H1 (cell line): Measurements from ENCODE around the gene TTC22. TPM values are rescaled to one million over a fixed set of nuclear protein-coding genes. Genes with fewer than 3 reads are reported as not detected.

Source experiments
- CTCF ChIA-PET: fragments of 300-600 bp; sonication (Branson Sonifier 250); formaldehyde crosslinking; loops from one replicate; lab custom pipeline; 2021; ENCODE audit not compliant: partially characterized antibody; lab: Charles Lee
- POLR2A ChIA-PET: fragments of 300-600 bp; sonication (Branson Sonifier 250); formaldehyde crosslinking; loops from one replicate; lab custom pipeline; 2021; ENCODE audit warnings: inconsistent platforms; ENCODE audit not compliant: partially characterized antibody; lab: Charles Lee
- DNase-seq, 2 experiments: peaks; one replicate each; pipeline versions ENCODE4 v3.0.0 to v3.0.0-alpha.2; 2010 to 2022; ENCODE audit warnings: low spot score in 2 of 2, low read depth in 1 of 2, mixed read lengths in 1 of 2
- FAIRE-seq: peaks from 2 replicates; lab custom pipeline; 2011; peaks lifted over from hg19 to GRCh38; lab: Jason Lieb, UNC
- H2AFZ ChIP-seq: 2 replicates; pipeline ENCODE4 v1.8.1; 2012; ENCODE audit warnings: low read length, inconsistent platforms
- H2AK5ac ChIP-seq: 2 replicates; pipeline ENCODE4 v1.6.1; 2013; ENCODE audit warnings: low read depth, low read length
- H2BK120ac ChIP-seq: replicated peaks from 2 replicates; pipeline ENCODE3; 2013; ENCODE audit warnings: low read depth, low read length, inconsistent platforms
- H2BK12ac ChIP-seq: 2 replicates; pipeline ENCODE4 v1.6.1; 2013; ENCODE audit warnings: low read depth, low read length
- H2BK15ac ChIP-seq: 2 replicates; pipeline ENCODE4 v1.6.1; 2013; ENCODE audit warnings: low read length
- H2BK20ac ChIP-seq: 2 replicates; pipeline ENCODE4 v1.6.1; 2013; ENCODE audit warnings: low read length
- H2BK5ac ChIP-seq: 2 replicates; pipeline ENCODE4 v1.6.1; 2013; ENCODE audit warnings: low read depth, low read length
- H3K14ac ChIP-seq: 2 replicates; pipeline ENCODE4 v1.6.1; 2013; ENCODE audit warnings: inconsistent platforms; ENCODE audit not compliant: insufficient read length
- H3K18ac ChIP-seq: 2 replicates; pipeline ENCODE4 v1.6.1; 2013; ENCODE audit warnings: low read length; ENCODE audit errors: extremely low read depth
- H3K23ac ChIP-seq: 2 replicates; pipeline ENCODE4 v1.6.1; 2013; ENCODE audit warnings: inconsistent platforms; ENCODE audit not compliant: insufficient read length
- H3K23me2 ChIP-seq: 2 replicates; pipeline ENCODE4 v1.6.1; 2013; ENCODE audit warnings: low read depth, low read length
- H3K27ac ChIP-seq: 2 replicates; pipeline ENCODE4 v1.6.1; 2011; ENCODE audit warnings: low read depth, low read length, inconsistent platforms
- H3K27me3 ChIP-seq, 4 experiments: replicated peaks in 1 of 4; 1 replicate in 1 of 4; 2 replicates in 3 of 4; pipeline versions ENCODE4 v1.6.1 to v1.8.1; 2011 to 2013; ENCODE audit warnings: low read length in 3 of 4, mild to moderate bottlenecking in 3 of 4, inconsistent platforms in 2 of 4, mixed read lengths in 2 of 4, moderate library complexity in 1 of 4; ENCODE audit not compliant: control insufficient read depth in 3 of 4, insufficient read depth in 3 of 4; ENCODE audit errors: extremely low read depth in 1 of 4
- H3K36me3 ChIP-seq, 4 experiments: 2 replicates each; pipeline versions ENCODE4 v1.6.1 to v1.8.1; 2011 to 2013; ENCODE audit warnings: mild to moderate bottlenecking in 4 of 4, low read length in 3 of 4, moderate library complexity in 2 of 4, control low read depth in 1 of 4, inconsistent platforms in 1 of 4; ENCODE audit not compliant: insufficient read depth in 4 of 4, control insufficient read depth in 2 of 4
- H3K4ac ChIP-seq: replicated peaks from 2 replicates; pipeline ENCODE3; 2013; ENCODE audit warnings: low read length, low read depth, mixed read lengths, inconsistent platforms; ENCODE audit not compliant: insufficient read length
- H3K4me1 ChIP-seq, 4 experiments: replicated peaks in 1 of 4; 1 replicate in 1 of 4; 2 replicates in 3 of 4; pipeline versions ENCODE4 v1.6.1 to v1.8.1; 2011 to 2013; ENCODE audit warnings: low read length in 3 of 4, inconsistent platforms in 2 of 4, mixed read lengths in 1 of 4; ENCODE audit not compliant: insufficient read depth in 4 of 4, control insufficient read depth in 3 of 4
- H3K4me2 ChIP-seq, 2 experiments: 2 replicates each; pipeline versions ENCODE4 v1.6.1 to v1.8.1; 2011 to 2013; ENCODE audit warnings: low read depth in 2 of 2, low read length in 2 of 2, control low read depth in 1 of 2, inconsistent platforms in 1 of 2, mild to moderate bottlenecking in 1 of 2; ENCODE audit not compliant: insufficient read depth in 1 of 2
- H3K4me3 ChIP-seq, 4 experiments: fragments of 200-600, 300-600 bp in 1 of 4; sonication (generic), shearing (Covaris generic), sonication (Bioruptor Twin) in 1 of 4; 2 replicates each; pipeline versions ENCODE4 v1.5.1 to v1.8.1; 2011 to 2016; ENCODE audit warnings: low read length in 4 of 4, low read depth in 3 of 4, control low read depth in 2 of 4, inconsistent platforms in 2 of 4, mild to moderate bottlenecking in 2 of 4, mixed read lengths in 1 of 4, moderate library complexity in 1 of 4; ENCODE audit not compliant: insufficient read depth in 2 of 4; ENCODE audit errors: extremely low read depth in 1 of 4
- H3K56ac ChIP-seq: replicated peaks from 2 replicates; pipeline ENCODE3; 2013; ENCODE audit warnings: low read depth, mild to moderate bottlenecking, mixed read lengths, low read length, inconsistent platforms; ENCODE audit not compliant: insufficient read length
- H3K79me1 ChIP-seq: 2 replicates; pipeline ENCODE4 v1.6.1; 2013; ENCODE audit warnings: low read depth, low read length, control low read depth
- H3K79me2 ChIP-seq, 2 experiments: 2 replicates each; pipeline versions ENCODE4 v1.6.1 to v1.8.1; 2012 to 2013; ENCODE audit warnings: low read length in 2 of 2, mild to moderate bottlenecking in 2 of 2, inconsistent platforms in 1 of 2; ENCODE audit not compliant: insufficient read depth in 2 of 2, control insufficient read depth in 1 of 2
- H3K9ac ChIP-seq, 4 experiments: replicated peaks in 1 of 4; 1 replicate in 1 of 4; 2 replicates in 3 of 4; pipeline versions ENCODE4 v1.6.1 to v1.8.1; 2011 to 2013; ENCODE audit warnings: low read depth in 3 of 4, low read length in 3 of 4, control low read depth in 2 of 4, mild to moderate bottlenecking in 2 of 4, moderate library complexity in 2 of 4, inconsistent platforms in 1 of 4; ENCODE audit errors: extremely low read depth in 1 of 4
- H3K9me3 ChIP-seq, 2 experiments: 2 replicates each; pipeline versions ENCODE4 v1.6.1 to v1.8.1; 2012 to 2013; ENCODE audit warnings: mild to moderate bottlenecking in 2 of 2, moderate library complexity in 2 of 2, control low read depth in 1 of 2, inconsistent platforms in 1 of 2, low read depth in 1 of 2, low read length in 1 of 2, mixed read lengths in 1 of 2; ENCODE audit not compliant: insufficient read depth in 2 of 2
- H4K20me1 ChIP-seq, 2 experiments: replicated peaks in 1 of 2; 2 replicates each; pipeline versions ENCODE3 to v1.8.1; 2011 to 2013; ENCODE audit warnings: inconsistent platforms in 2 of 2, low read length in 2 of 2, mild to moderate bottlenecking in 1 of 2; ENCODE audit not compliant: insufficient read depth in 2 of 2, control insufficient read depth in 1 of 2
- H4K5ac ChIP-seq: 2 replicates; pipeline ENCODE4 v1.6.1; 2013; ENCODE audit warnings: low read length, low read depth, mixed read lengths, inconsistent platforms; ENCODE audit not compliant: insufficient read length
- H4K8ac ChIP-seq: 2 replicates; pipeline ENCODE4 v1.8.0; 2013; ENCODE audit warnings: mild to moderate bottlenecking, moderate library complexity, low read length, inconsistent platforms; ENCODE audit not compliant: insufficient read depth; ENCODE audit errors: extremely low read depth
- H4K91ac ChIP-seq: replicated peaks from 2 replicates; pipeline ENCODE3; 2013; ENCODE audit warnings: low read length, mixed read lengths, inconsistent platforms; ENCODE audit not compliant: insufficient read length
- BACH1 ChIP-seq: IDR thresholded peaks from 2 replicates; pipeline ENCODE4 v1.6.1; 2012; ENCODE audit warnings: low read length, improper control_type of control experiment
- BCL11A ChIP-seq, 2 experiments: IDR thresholded peaks; one replicate each; pipeline ENCODE4 v1.6.1; 2011; ENCODE audit warnings: low read depth in 2 of 2, low read length in 2 of 2, mild to moderate bottlenecking in 2 of 2
- CTCF ChIP-seq, 3 experiments: IDR thresholded peaks; 1 replicate in 2 of 3; 2 replicates in 1 of 3; pipeline versions ENCODE4 v1.5.1 to v1.6.1; 2011; ENCODE audit warnings: low read length in 3 of 3, mild to moderate bottlenecking in 3 of 3, inconsistent platforms in 2 of 3, low read depth in 1 of 3, moderate library complexity in 1 of 3; ENCODE audit not compliant: insufficient read depth in 1 of 3; ENCODE audit errors: control extremely low read depth in 1 of 3
- GABPA ChIP-seq: IDR thresholded peaks from 2 replicates; pipeline ENCODE4 v1.6.1; 2011; ENCODE audit warnings: mild to moderate bottlenecking, low read length, moderate library complexity, borderline replicate concordance; ENCODE audit not compliant: insufficient read depth
- MAFK ChIP-seq: IDR thresholded peaks from 2 replicates; pipeline ENCODE4 v1.6.1; 2012; ENCODE audit warnings: low read depth, mild to moderate bottlenecking, improper control_type of control experiment, low read length
- NRF1 ChIP-seq: IDR thresholded peaks from 2 replicates; pipeline ENCODE4 v1.6.1; 2011; ENCODE audit warnings: mild to moderate bottlenecking, low read depth, low read length, improper control_type of control experiment
- RNF2 ChIP-seq: fragments of 200-900, 300-1000 bp; sonication (generic); IDR thresholded peaks from 2 replicates; pipeline ENCODE4 v1.7.1; 2016; ENCODE audit warnings: borderline replicate concordance, low read depth, mild to moderate bottlenecking, antibody characterized with exemption, low read length; ENCODE audit not compliant: poor library complexity, severe bottlenecking; ENCODE audit errors: missing control alignments
- SUZ12 ChIP-seq: fragments of 200-600 bp; sonication (generic); IDR thresholded peaks from 2 replicates; pipeline ENCODE4 v1.6.1; 2012; ENCODE audit warnings: mild to moderate bottlenecking, inconsistent platforms, low read length, moderate library complexity, mixed read lengths
- TAF1 ChIP-seq: IDR thresholded peaks from 2 replicates; pipeline ENCODE4 v1.6.1; 2011; ENCODE audit warnings: mild to moderate bottlenecking, low read depth, low read length
- WGBS, 2 experiments: shearing (Covaris generic) in 1 of 2; methylation state at CpG; one replicate each; pipeline versions ENCODE4 v1.1.6 to v1.1.7; 2013 to 2015; ENCODE audit warnings: low lambda C conversion rate in 2 of 2, mixed read lengths in 2 of 2, inconsistent platforms in 1 of 2, low coverage in 1 of 2, missing lambda C conversion rate in 1 of 2; ENCODE audit not compliant: insufficient replicate concordance in 2 of 2, insufficient coverage in 1 of 2, insufficient read length in 1 of 2; ENCODE audit errors: extremely low coverage in 1 of 2, missing lambda C conversion rate in 1 of 2; 5-methylcytosine and 5-hydroxymethylcytosine counted together
- polyA plus RNA-seq, 7 experiments: library from polyadenylated mRNA; depleted of rRNA in 3 of 7; stranded (reverse) in 5 of 7; unstranded in 2 of 7; fragments of >200 nt in 5 of 7; fragments of 200-250 nt in 2 of 7; gene quantifications; 1 replicate in 5 of 7; 2 replicates in 1 of 7; 4 replicates in 1 of 7; pipeline versions ENCODE4 v1.2.1 to v1.2.3, GENCODE V29; 2011 to 2013; ENCODE audit warnings: missing spikeins in 2 of 7, mixed read lengths in 2 of 7
- total RNA-seq: library from RNA; stranded (reverse); fragmentation: NEBNext Ultra II Directional; extraction: Animal tissue kit (Norgen Biotek cat#: 25700); gene quantifications from 2 replicates; pipeline ENCODE4 v1.2.1, GENCODE V29; 2021

Gene TTC22
- total and polyA plus RNA-seq, 2 of the 8 experiments (the other 6 are each of a cell fraction or from before 2014, with no cell fraction given), result 1.00 to 1.6 TPM

DNA sequence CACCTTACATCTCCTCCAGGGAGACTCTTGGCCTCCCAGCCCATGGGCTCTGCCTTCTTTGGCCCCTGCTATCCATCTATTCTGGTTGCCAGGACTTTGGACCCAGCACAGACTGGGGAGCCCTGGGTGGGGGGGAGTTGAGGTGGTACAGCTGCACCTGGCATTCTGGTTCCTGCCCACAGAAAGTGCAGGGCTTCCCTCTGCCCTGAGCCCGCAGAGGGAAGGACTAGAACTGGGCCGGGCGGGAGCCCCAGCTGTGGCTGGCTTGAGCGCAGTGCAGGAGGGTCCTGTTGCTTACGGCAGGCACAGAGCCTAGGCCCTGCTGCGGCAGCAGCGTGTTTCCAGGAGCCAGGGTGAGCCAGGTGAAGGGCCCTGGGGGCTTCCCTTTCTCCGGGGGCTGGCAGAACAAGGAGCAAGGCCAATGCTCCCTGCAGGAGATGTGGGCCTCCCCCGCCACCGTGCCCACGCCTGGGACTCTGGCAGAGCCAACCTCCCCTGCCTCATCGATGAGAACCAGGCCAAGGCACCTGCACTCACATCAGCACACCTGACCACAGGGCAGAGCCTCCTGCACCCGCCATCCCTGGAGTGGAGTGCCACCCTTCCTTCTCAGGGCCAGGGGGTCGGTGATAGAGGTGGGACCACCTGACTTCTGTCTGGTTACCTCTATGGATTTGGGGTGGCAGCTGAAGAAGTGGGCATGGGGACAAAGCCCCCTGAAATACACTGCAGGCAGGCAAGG, 52.9 kb downstream of the TTC22 start:
- H3K23ac ChIP-seq, result no peak overlapping the region
- no peak overlapping the region for H4K5ac ChIP-seq
- CTCF ChIA-PET, result interaction anchor here (0.6 kb wide), 1 partner anchor 139 kb away, joined by 3 read pairs; no protein-coding TSS in a partner anchor
- POLR2A ChIA-PET, result no interaction called here
- H3K56ac ChIP-seq, result no peak overlapping the region
- H3K23me2 ChIP-seq, result no peaks in the 10 kb centered on the region
- H3K4me2 ChIP-seq, result no peak overlapping the region
- H3K36me3 ChIP-seq, result 0 out of 8 replicates have a peak, but pooled peaks cover 0 to 1% (median 0%) of the 10 kb centered on the region in 4 experiments
- peaks cover 0 to 5% (median 2%) of the 10 kb centered on the region in 4 experiments; a peak in 3 of 7 replicates for H3K4me1 ChIP-seq
- no peak overlapping the region for H3K18ac ChIP-seq
- no peaks in the 10 kb centered on the region for H3K79me1 ChIP-seq
- H3K14ac ChIP-seq, result no peak overlapping the region
- H3K27ac ChIP-seq, result no peak overlapping the region
- no peak overlapping the region for H2BK20ac ChIP-seq
- WGBS, 2 experiments, result 85% methylated on average over 14 of the region's 14 CpGs; no CpG with 5 or more reads in 1 of the 2 experiments
- H2BK12ac ChIP-seq, result no peak overlapping the region
- no peak overlapping the region for H2BK5ac ChIP-seq
- DNase-seq (no peak), FAIRE-seq (no peak)
- H3K27me3 ChIP-seq, result no peaks in the 10 kb centered on the region
- no peak overlapping the region for H2BK120ac ChIP-seq
- H4K20me1 ChIP-seq, result peaks cover 0 to 7% of the 10 kb centered on the region in 2 experiments
- no peak overlapping the region for H3K4ac ChIP-seq
- H3K9ac ChIP-seq, result no peak overlapping the region
- H3K79me2 ChIP-seq, result no peaks in the 10 kb centered on the region
- no peak overlapping the region for H4K91ac ChIP-seq
- H3K4me3 ChIP-seq, result no peak overlapping the region
- no peak overlapping the region for H4K8ac ChIP-seq
- H2AFZ ChIP-seq, result no peak overlapping the region
- H2BK15ac ChIP-seq, result no peak overlapping the region
- no peak overlapping the region for H2AK5ac ChIP-seq
- H3K9me3 ChIP-seq, result no peaks in the 10 kb centered on the region
- TF ChIP-seq SUZ12 (no peak), RNF2 (no peak), MAFK (no peak), BACH1 (no peak), GABPA (no peak), TAF1 (no peak), CTCF (IDR thresholded peaks at IDR 0.05; ENCODE audit: control extremely low read depth in 1 of 3, insufficient read depth in 1 of 3, low read depth in 1 of 3, low read length in 3 of 3) (no peak), NRF1 (no peak), BCL11A (IDR thresholded peaks at IDR 0.05; ENCODE audit: low read depth in 2 of 2, low read length in 2 of 2) (no peak)
